NCI-H526 (cell line): ENCODE measurements around the gene SLC31A1.
"Not testable (repeated sequence)": the region's sequence is repeated elsewhere in the genome, so short reads cannot be mapped to it uniquely, and the experiment has no call there.

Experiments used
- DNase-seq, 2 experiments: peaks; one replicate each; lab custom pipeline; 2025; lab: John Stamatoyannopoulos, UW

The SLC31A1 gene

GRCh38 chr9:113261917-113262671 lies 40.8 kb downstream of the SLC31A1 start:
- no peak for DNase-seq

- no peak for DNase-seq
Measured at GRCh38 chr9:113266174-113266573, 44.8 kb downstream of the SLC31A1 start.

GRCh38 chr9:113267911-113268566 lies 46.7 kb downstream of the SLC31A1 start:
- DNase-seq, result no peak

- no peak for DNase-seq
Measured at GRCh38 chr9:113269355-113269754, 48.0 kb downstream of the SLC31A1 start.

- no peak for DNase-seq
Measured at GRCh38 chr9:113269871-113270270, 48.5 kb downstream of the SLC31A1 start.

- peak; percentile 61 to 65 for DNase-seq
Measured at GRCh38 chr9:113274474-113275156, 53.3 kb downstream of the SLC31A1 start.

GRCh38 chr9:113275157-113276131 lies 54.1 kb downstream of the SLC31A1 start, which contains the start of the genes CDC26 and PRPF4:
CDC26 (minus strand) TSS chr9:113275572; CDS start chr9:113272507, 3,065 bp downstream.
PRPF4 (plus strand) TSS chr9:113275658; CDS start chr9:113275744, 86 bp downstream.
- DNase-seq, result peak; percentile 95 to 96

- no peak for DNase-seq
Measured at GRCh38 chr9:113278840-113279239, 57.5 kb downstream of the SLC31A1 start.

- DNase-seq, result no peak
Measured at GRCh38 chr9:113281356-113281755, 60.0 kb downstream of the SLC31A1 start.

GRCh38 chr9:113289091-113289490 lies 67.7 kb downstream of the SLC31A1 start:
- DNase-seq, result no peak

GRCh38 chr9:113290052-113290607 lies 68.8 kb downstream of the SLC31A1 start:
- no peak for DNase-seq

- DNase-seq, result no peak
Measured at GRCh38 chr9:113293285-113293878, 72.0 kb downstream of the SLC31A1 start.

- DNase-seq, result not testable (repeated sequence)
Measured at GRCh38 chr9:113296247-113296646, 74.9 kb downstream of the SLC31A1 start.

- no peak for DNase-seq
Measured at GRCh38 chr9:113296796-113297558, 75.6 kb downstream of the SLC31A1 start.

- no peak for DNase-seq
Measured at GRCh38 chr9:113298311-113298710, 77.0 kb downstream of the SLC31A1 start.

GRCh38 chr9:113298924-113299770 lies 77.8 kb downstream of the SLC31A1 start:
- DNase-seq, result peak; percentile 11 to 25

- DNase-seq, result no peak
Measured at GRCh38 chr9:113299800-113300292, 78.5 kb downstream of the SLC31A1 start.

- DNase-seq, result no peak
Measured at GRCh38 chr9:113301548-113301947, 80.2 kb downstream of the SLC31A1 start.
